Smooth muscle cell (in vitro differentiated cells): Measurements from ENCODE around the gene RERE. TPM values are rescaled to one million over a fixed set of nuclear protein-coding genes. Genes with fewer than 3 reads are reported as not detected.

ENCODE experiments used
- DNase-seq: peaks from one replicate; lab custom pipeline; 2025; ENCODE audit not compliant: unreplicated experiment; lab: John Stamatoyannopoulos, UW
- H2AFZ ChIP-seq: fragments of 200-600 bp; sonication (generic); 2 replicates; pipeline ENCODE4 v1.6.0; 2016; ENCODE audit warnings: antibody characterized with exemption, low read depth, mild to moderate bottlenecking
- H3F3A ChIP-seq: fragments of 200-600 bp; sonication (generic); 2 replicates; pipeline ENCODE4 v1.6.0; 2017; ENCODE audit warnings: antibody characterized with exemption, low read depth
- H3K27ac ChIP-seq: fragments of 200-600 bp; sonication (generic); 2 replicates; pipeline ENCODE4 v1.5.1; 2016; ENCODE audit warnings: low read depth, mild to moderate bottlenecking
- H3K27me3 ChIP-seq: fragments of 200-600 bp; sonication (generic); 2 replicates; pipeline ENCODE4 v1.6.1; 2016; ENCODE audit warnings: low read depth, mild to moderate bottlenecking
- H3K36me3 ChIP-seq: fragments of 200-600 bp; sonication (generic); 2 replicates; pipeline ENCODE4 v1.5.1; 2016; ENCODE audit warnings: low read depth
- H3K4me1 ChIP-seq: fragments of 200-600 bp; sonication (generic); 2 replicates; pipeline ENCODE4 v1.5.1; 2016; ENCODE audit warnings: low read depth
- H3K4me2 ChIP-seq: fragments of 200-600 bp; sonication (generic); 2 replicates; pipeline ENCODE4 v1.6.0; 2016; ENCODE audit warnings: mild to moderate bottlenecking
- H3K4me3 ChIP-seq: fragments of 200-600 bp; sonication (generic); 2 replicates; pipeline ENCODE4 v1.5.1; 2016; ENCODE audit warnings: mild to moderate bottlenecking
- H3K79me2 ChIP-seq: fragments of 200-600 bp; sonication (generic); 2 replicates; pipeline ENCODE4 v1.6.0; 2016; ENCODE audit warnings: low read depth, mild to moderate bottlenecking
- H3K9ac ChIP-seq: fragments of 200-600 bp; sonication (generic); 2 replicates; pipeline ENCODE4 v1.6.0; 2016; ENCODE audit warnings: low read depth
- H3K9me3 ChIP-seq: fragments of 200-600 bp; sonication (generic); replicated peaks from 2 replicates; pipeline ENCODE4 v1.5.1; 2016; ENCODE audit warnings: low read depth
- H4K20me1 ChIP-seq: fragments of 200-600 bp; sonication (generic); 2 replicates; pipeline ENCODE4 v1.6.0; 2016; ENCODE audit warnings: low read depth
- CTCF ChIP-seq: fragments of 200-600 bp; sonication (generic); IDR thresholded peaks from 2 replicates; pipeline ENCODE4 v1.5.1; 2017; ENCODE audit warnings: borderline replicate concordance, mild to moderate bottlenecking, antibody characterized with exemption; ENCODE audit not compliant: insufficient read depth, poor library complexity, severe bottlenecking
- WGBS: methylation state at CpG from one replicate; pipeline ENCODE4 v1.1.7; 2016; ENCODE audit warnings: low lambda C conversion rate; 5-methylcytosine and 5-hydroxymethylcytosine counted together
- polyA plus RNA-seq: library from polyadenylated mRNA; unstranded; fragments of >200 nt; fragmentation: Nextera tagmentation; extraction: Ambion mirVana; gene quantifications from 2 replicates; pipeline ENCODE4 v1.2.1, GENCODE V29; 2016
- total RNA-seq: library from RNA; depleted of rRNA; stranded (reverse); fragments of >200 nt; gene quantifications from 2 replicates; pipeline ENCODE4 v1.2.3, GENCODE V29; 2014

Gene RERE
- total and polyA plus RNA-seq, 2 experiments from 2014 or later = 45.6 to 59.2 TPM

DNA sequence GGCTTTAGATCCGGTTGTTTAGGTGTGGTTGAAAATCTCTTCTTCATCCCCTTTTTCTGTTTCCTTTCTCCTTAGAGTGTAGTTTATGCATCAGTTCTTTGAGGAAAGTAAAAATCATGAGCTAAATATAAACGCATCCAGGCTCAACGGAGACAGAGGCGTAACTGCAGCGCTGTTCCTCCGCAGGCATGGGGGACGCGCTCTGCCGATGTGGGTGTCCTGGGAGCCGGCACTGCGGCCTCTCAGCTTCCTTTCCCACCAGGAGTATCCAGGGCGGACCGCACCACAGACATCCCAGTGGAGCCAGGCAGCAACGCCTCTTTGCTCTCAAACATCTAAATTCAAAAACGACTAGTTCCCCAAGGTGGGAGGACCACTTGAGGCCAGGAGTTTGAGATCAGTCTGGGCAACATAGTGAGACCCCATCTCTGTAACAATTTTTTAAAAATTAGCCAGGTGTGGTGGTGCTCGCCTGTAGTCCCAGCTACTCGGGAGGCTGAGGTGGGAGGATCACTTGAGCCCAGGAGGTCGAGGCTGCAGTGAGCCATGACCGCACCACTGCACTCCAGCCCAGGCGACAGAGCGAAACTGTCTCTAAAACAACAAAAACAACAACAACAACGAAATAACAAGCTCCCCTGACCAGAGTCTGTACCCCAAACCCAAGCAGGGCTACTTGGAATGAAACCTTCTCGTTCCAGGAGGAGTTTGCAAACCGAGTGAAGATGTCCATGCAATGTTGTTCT is 483.2 kb downstream of the RERE start:
- Histone ChIP-seq H3K9ac (no peak overlapping the region), H3K4me1 (no peaks in the 10 kb centered on the region), H3F3A (no peaks in the 10 kb centered on the region), H3K9me3 (no peaks in the 10 kb centered on the region), H3K4me3 (no peak overlapping the region), H3K27ac (no peak overlapping the region), H3K27me3 (no peaks in the 10 kb centered on the region), H4K20me1 (no peaks in the 10 kb centered on the region), H3K79me2 (no peaks in the 10 kb centered on the region), H2AFZ (no peak overlapping the region), H3K4me2 (no peak overlapping the region), H3K36me3 (no peaks in the 10 kb centered on the region)
- DNase-seq = no peak
- no peak for TF ChIP-seq CTCF
- WGBS = 97% methylated on average over 24 of the region's 24 CpGs

- H3K9me3 ChIP-seq = no peaks in the 10 kb centered on the region
- no peaks in the 10 kb centered on the region for H4K20me1 ChIP-seq
- H3K27me3 ChIP-seq = no peaks in the 10 kb centered on the region
- H3K4me2 ChIP-seq = no peak overlapping the region
- H3K27ac ChIP-seq = no peak overlapping the region
- no peaks in the 10 kb centered on the region for H3F3A ChIP-seq
- no peak for DNase-seq
- TF ChIP-seq CTCF = no peak
- H3K79me2 ChIP-seq = no peaks in the 10 kb centered on the region
- H2AFZ ChIP-seq = no peak overlapping the region
- no peak overlapping the region for H3K9ac ChIP-seq
- no peaks in the 10 kb centered on the region for H3K4me1 ChIP-seq
- H3K4me3 ChIP-seq = no peak overlapping the region
- H3K36me3 ChIP-seq = no peaks in the 10 kb centered on the region
- 94% methylated on average over 16 of the region's 16 CpGs for WGBS
Measured at GRCh38 chr1:8333246-8333987, 484.0 kb downstream of the RERE start.

- no peaks in the 10 kb centered on the region for H3K79me2 ChIP-seq
- no peak overlapping the region for H3K27ac ChIP-seq
- no peak for DNase-seq
- H2AFZ ChIP-seq = no peak overlapping the region
- H4K20me1 ChIP-seq = no peaks in the 10 kb centered on the region
- H3K36me3 ChIP-seq = no peaks in the 10 kb centered on the region
- no peak for TF ChIP-seq CTCF
- H3K9me3 ChIP-seq = no peaks in the 10 kb centered on the region
- H3K4me2 ChIP-seq = no peak overlapping the region
- no peak overlapping the region for H3K9ac ChIP-seq
- no peaks in the 10 kb centered on the region for H3K4me1 ChIP-seq
- no peak overlapping the region for H3K4me3 ChIP-seq
- H3K27me3 ChIP-seq = no peaks in the 10 kb centered on the region
- no peaks in the 10 kb centered on the region for H3F3A ChIP-seq
- 95% methylated on average over 16 of the region's 16 CpGs for WGBS
Measured at GRCh38 chr1:8332806-8333205, 484.6 kb downstream of the RERE start.
